SK-N-SH (cell line): Measurements from ENCODE around the gene ADAMTS2. TPM values are rescaled to one million over a fixed set of nuclear protein-coding genes. Genes with fewer than 3 reads are reported as not detected.
A peak's percentile ranks its signal among the peaks of the same experiment; 100 is the strongest.

Source experiments
- CTCF ChIA-PET: fragments of 300-600, 350-600 bp; formaldehyde crosslinking; extraction: SDS; loops from one replicate; lab custom pipeline; 2021; lab: Yijun Ruan, JAX
- POLR2A ChIA-PET: fragments of 350-600 bp; sonication (Branson Sonifier 250); formaldehyde crosslinking; extraction: SDS; loops from one replicate; lab custom pipeline; 2020; ENCODE audit warnings: antibody characterized with exemption, inconsistent platforms; lab: Yijun Ruan, JAX
- DNase-seq: peaks from one replicate; pipeline ENCODE4 v3.0.0; 2012
- H2AFZ ChIP-seq: fragments of 200-600 bp; sonication (generic); 2 replicates; pipeline ENCODE4 v1.8.1; 2016; ENCODE audit warnings: antibody characterized with exemption, mild to moderate bottlenecking, low read depth
- H3F3A ChIP-seq: fragments of 200-600 bp; sonication (generic); replicated peaks from 2 replicates; pipeline ENCODE3; 2016; ENCODE audit warnings: antibody characterized with exemption, mild to moderate bottlenecking; ENCODE audit not compliant: insufficient read depth
- H3K27ac ChIP-seq, 2 experiments: fragments of 200-500 bp in 1 of 2; fragments of 200-600 bp in 1 of 2; sonication (Bioruptor generic) in 1 of 2; sonication (generic), shearing (Covaris generic) in 1 of 2; 2 replicates each; pipeline versions ENCODE4 v1.5.1 to v1.6.1; 2014 to 2016; ENCODE audit warnings: low read depth in 2 of 2, inconsistent platforms in 1 of 2, low read length in 1 of 2, mild to moderate bottlenecking in 1 of 2, mixed read lengths in 1 of 2
- H3K27me3 ChIP-seq: fragments of 200-600 bp; sonication (generic), shearing (Covaris generic); 2 replicates; pipeline ENCODE4 v1.6.1; 2016; ENCODE audit warnings: mixed run types; ENCODE audit not compliant: insufficient read depth
- H3K36me3 ChIP-seq, 2 experiments: fragments of 200-500 bp in 1 of 2; fragments of 200-600 bp in 1 of 2; sonication (Bioruptor generic) in 1 of 2; sonication (generic) in 1 of 2; replicated peaks in 1 of 2; 2 replicates each; pipeline versions ENCODE3 to v1.5.1; 2014 to 2016; ENCODE audit warnings: low read length in 1 of 2, mild to moderate bottlenecking in 1 of 2; ENCODE audit not compliant: insufficient read depth in 2 of 2, control insufficient read depth in 1 of 2
- H3K4me1 ChIP-seq, 2 experiments: fragments of 200-500 bp in 1 of 2; fragments of 200-600 bp in 1 of 2; sonication (Bioruptor generic) in 1 of 2; sonication (generic), shearing (Covaris generic) in 1 of 2; 2 replicates each; pipeline versions ENCODE4 v1.5.1 to v1.6.1; 2014 to 2016; ENCODE audit warnings: low read depth in 1 of 2, low read length in 1 of 2, mixed run types in 1 of 2; ENCODE audit not compliant: insufficient read depth in 2 of 2, control insufficient read depth in 1 of 2
- H3K4me2 ChIP-seq: fragments of 200-600 bp; sonication (generic), shearing (Covaris generic); 2 replicates; pipeline ENCODE4 v1.6.1; 2017; ENCODE audit warnings: mixed run types
- H3K4me3 ChIP-seq, 2 experiments: fragments of 200-500 bp in 1 of 2; fragments of 200-600 bp in 1 of 2; sonication (Bioruptor generic) in 1 of 2; sonication (generic), shearing (Covaris generic) in 1 of 2; 2 replicates each; pipeline versions ENCODE4 v1.5.1 to v1.8.1; 2014 to 2016; ENCODE audit warnings: low read depth in 2 of 2, inconsistent platforms in 1 of 2, low read length in 1 of 2, mild to moderate bottlenecking in 1 of 2, mixed read lengths in 1 of 2, moderate library complexity in 1 of 2
- H3K79me2 ChIP-seq: fragments of 200-600 bp; sonication (generic); 2 replicates; pipeline ENCODE4 v1.8.1; 2017; ENCODE audit warnings: mild to moderate bottlenecking; ENCODE audit not compliant: insufficient read depth
- H3K9ac ChIP-seq: fragments of 200-600 bp; sonication (generic); 2 replicates; pipeline ENCODE4 v1.6.1; 2017; ENCODE audit warnings: mixed run types
- H3K9me2 ChIP-seq: fragments of 200-600 bp; sonication (generic); 2 replicates; pipeline ENCODE4 v1.6.1; 2017; ENCODE audit warnings: mixed run types
- H3K9me3 ChIP-seq: fragments of 200-600 bp; sonication (generic); 2 replicates; pipeline ENCODE4 v1.6.1; 2017; ENCODE audit warnings: mixed run types, mild to moderate bottlenecking, moderate library complexity
- H4K20me1 ChIP-seq: fragments of 200-600 bp; sonication (generic); 2 replicates; pipeline ENCODE4 v1.6.1; 2017; ENCODE audit warnings: mild to moderate bottlenecking, mixed run types; ENCODE audit not compliant: insufficient read depth
- CTCF ChIP-seq: fragments of 200-600 bp; sonication (generic); IDR thresholded peaks from 2 replicates; pipeline ENCODE4 v1.6.1; 2017; ENCODE audit warnings: antibody characterized with exemption, mild to moderate bottlenecking, moderate library complexity
- ELF1 ChIP-seq: IDR thresholded peaks from 2 replicates; pipeline ENCODE4 v1.4.0; 2012
- EZH2phosphoT487 ChIP-seq: fragments of 200-600 bp; sonication (generic); IDR thresholded peaks from 2 replicates; pipeline ENCODE4 v1.6.1; 2017; ENCODE audit warnings: low read depth, mixed run types, mild to moderate bottlenecking, antibody characterized with exemption, moderate library complexity, borderline replicate concordance
- GATA2 ChIP-seq: sonication (generic); formaldehyde crosslinking; IDR thresholded peaks from 2 replicates; pipeline ENCODE4 v1.5.0; 2020; ENCODE audit warnings: mild to moderate bottlenecking, missing genetic modification reagents
- JUND ChIP-seq: IDR thresholded peaks from 2 replicates; pipeline ENCODE4 v1.4.0; 2012
- NFIC ChIP-seq: IDR thresholded peaks from 2 replicates; pipeline ENCODE4 v1.4.0; 2012; ENCODE audit warnings: borderline replicate concordance
- REST ChIP-seq: IDR thresholded peaks from 2 replicates; pipeline ENCODE4 v1.6.1; 2012; ENCODE audit warnings: mild to moderate bottlenecking, low read depth, low read length, moderate library complexity
- RFX5 ChIP-seq: IDR thresholded peaks from 2 replicates; pipeline ENCODE4 v1.6.1; 2012; ENCODE audit warnings: mild to moderate bottlenecking, improper control_type of control experiment, low read length
- TAF1 ChIP-seq: IDR thresholded peaks from 2 replicates; pipeline ENCODE4 v1.6.1; 2012; ENCODE audit warnings: low read depth, mild to moderate bottlenecking, low read length, moderate library complexity, borderline replicate concordance
- USF1 ChIP-seq: IDR thresholded peaks from 2 replicates; pipeline ENCODE4 v1.4.0; 2012; ENCODE audit warnings: low read depth, borderline replicate concordance
- USF2 ChIP-seq: fragments of 150-350 bp; IDR thresholded peaks from 2 replicates; pipeline ENCODE4 v1.6.1; 2017; ENCODE audit warnings: antibody characterized with exemption, low read length, low read depth, borderline replicate concordance
- WGBS: methylation state at CpG from one replicate; pipeline ENCODE4 v1.1.6; 2017; ENCODE audit warnings: low lambda C conversion rate; 5-methylcytosine and 5-hydroxymethylcytosine counted together
- polyA plus RNA-seq, 3 experiments: library from polyadenylated mRNA; depleted of rRNA; stranded (reverse); fragments of >200 nt; gene quantifications; 2 replicates each; pipeline ENCODE4 v1.2.3, GENCODE V29; 2012

ADAMTS2 gene
- polyA plus RNA-seq, 1 of the 3 experiments (the other 2 are of a cell fraction) = 0.12 TPM

GRCh38 chr5:179306191-179307012, 38.9 kb downstream of the ADAMTS2 start:
- H3F3A ChIP-seq = no peaks in the 10 kb centered on the region
- TF ChIP-seq USF1 (no peak), REST (no peak), TAF1 (no peak), USF2 (no peak), NFIC (no peak), EZH2phosphoT487 (no peak), RFX5 (no peak), GATA2 (CRISPR knock-in tag) (no peak), CTCF (no peak), JUND (no peak), ELF1 (no peak)
- TF ChIP-seq, all 33 proteins: peak for 0
- Histone ChIP-seq H4K20me1 (no peaks in the 10 kb centered on the region), H3K9ac (no peak overlapping the region), H3K9me3 (no peaks in the 10 kb centered on the region; the same call in 1 of the 2 replicates), H3K4me2 (no peak overlapping the region), H3K9me2 (no peaks in the 10 kb centered on the region), H3K4me3 (no peak overlapping the region), H3K27me3 (no peaks in the 10 kb centered on the region), H3K4me1 (peaks cover 0 to 74% of the 10 kb centered on the region in 2 experiments; a peak in 2 of 4 replicates), H3K27ac (peak overlapping the region in 1 of 2 experiments; percentile 66; a peak in 1 of 4 replicates), H3K36me3 (no peaks in the 10 kb centered on the region), H2AFZ (no peak overlapping the region), H3K79me2 (no peaks in the 10 kb centered on the region)
- CTCF ChIA-PET = interaction anchor here (0.7 kb wide), 1 partner anchor 140 kb away, joined by 4 read pairs; no protein-coding TSS in a partner anchor
- no peak for DNase-seq
- POLR2A ChIA-PET = no interaction called here
- 22% methylated on average over 6 of the region's 7 CpGs for WGBS
